Measurements from ENCODE around the gene SLC27A2.

Gene SLC27A2

DNA sequence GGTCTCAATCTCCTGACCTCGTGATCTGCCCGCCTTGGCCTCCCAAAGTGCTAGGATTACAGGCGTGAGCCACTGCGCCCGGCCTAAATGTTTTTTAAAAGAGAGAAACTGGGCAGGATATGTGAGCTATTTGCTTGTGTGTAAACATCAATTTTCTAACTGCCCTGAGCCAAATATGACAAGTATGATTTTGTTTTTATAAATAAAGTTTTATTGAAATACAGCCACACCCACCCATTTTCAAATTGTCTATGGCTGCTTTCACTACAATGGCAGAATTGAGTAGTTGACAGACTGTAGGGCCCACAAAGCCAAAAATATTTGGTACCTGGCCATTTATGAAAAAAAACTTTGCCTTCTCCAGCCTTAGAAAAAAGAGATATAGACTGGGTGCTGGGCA, 99.4 kb downstream of the SLC27A2 start:
- no peak for DNase-seq

Measured in NCI-H2107 (cell line).